ENCODE data around the gene INKA2.

INKA2 gene

GRCh38 chr1:111696330-111696729 is 42.9 kb downstream of the INKA2 start:
- FAIRE-seq, result no peak

- FAIRE-seq, result no peak
Measured at GRCh38 chr1:111695801-111696200, 43.4 kb downstream of the INKA2 start.

DNA sequence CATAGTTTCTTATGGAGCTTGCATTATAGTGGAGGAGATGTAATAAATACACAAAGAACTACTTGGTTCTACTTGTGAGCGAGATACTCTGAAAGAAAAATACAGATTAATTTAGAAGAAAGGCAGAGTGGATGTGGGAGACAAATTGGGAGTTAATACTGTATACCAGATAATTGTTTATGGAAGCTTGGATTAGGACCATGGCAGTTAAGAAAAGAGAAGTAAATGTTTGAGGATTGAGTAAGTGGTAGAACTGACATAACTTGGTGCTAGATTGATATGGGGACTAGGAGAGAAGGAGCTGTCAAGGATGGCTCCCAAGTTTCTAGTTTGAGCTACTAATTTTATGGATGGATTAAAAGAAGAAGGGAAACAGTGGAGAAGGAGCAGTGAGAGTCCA is 47.3 kb downstream of the INKA2 start:
- FAIRE-seq, result no peak

DNA sequence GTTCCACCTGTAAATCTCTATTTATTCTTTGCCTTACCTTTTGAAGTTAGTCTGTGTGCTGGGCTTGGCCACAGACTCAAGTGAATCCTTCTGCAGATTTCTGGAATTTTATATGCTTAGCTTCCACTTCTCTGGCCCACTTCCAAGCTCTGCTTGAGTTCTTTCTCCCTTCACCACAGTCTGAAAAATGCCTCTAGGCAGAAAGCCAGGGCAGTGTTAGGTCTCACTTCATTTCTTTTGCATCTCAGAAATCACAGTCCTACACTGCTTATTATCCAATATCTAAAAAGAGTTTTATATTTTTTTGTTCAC is 48.9 kb downstream of the INKA2 start:
- no peak for FAIRE-seq

All from TTC549 (cell line).